ENCODE data around the gene GABPB2.

GRCh38 chr1:151144474-151145303 lies 74.1 kb downstream of the GABPB2 start:
- TF ChIP-seq EZH2 (optimal IDR thresholded peaks at IDR 0.05; ENCODE audit: low read depth, low read length) = no peak
- no peak for TF ChIP-seq CTCF (IDR thresholded peaks at IDR 0.05; ENCODE audit: low read length)
